Upper lobe of left lung (tissue), 4 donors: ENCODE data around the gene C20orf173.

Experiments used
- POLR2A ChIP-seq, 4 donors: fragments of 450-650 bp; IDR thresholded peaks; one replicate each; pipeline ENCODE4 v1.5.1; 2016 to 2017; ENCODE audit warnings: antibody characterized with exemption in 4 of 4, mild to moderate bottlenecking in 2 of 4
- TF ChIP-seq, protein P1 (sequence below), 6 experiments: fragments of 450-650 bp in 4 of 6; fragments of 200-600 bp in 2 of 6; sonication (generic) in 2 of 6; IDR thresholded peaks; one replicate each; pipeline ENCODE4 v1.5.1; 2016 to 2019; ENCODE audit warnings: antibody characterized with exemption in 6 of 6

DNA sequence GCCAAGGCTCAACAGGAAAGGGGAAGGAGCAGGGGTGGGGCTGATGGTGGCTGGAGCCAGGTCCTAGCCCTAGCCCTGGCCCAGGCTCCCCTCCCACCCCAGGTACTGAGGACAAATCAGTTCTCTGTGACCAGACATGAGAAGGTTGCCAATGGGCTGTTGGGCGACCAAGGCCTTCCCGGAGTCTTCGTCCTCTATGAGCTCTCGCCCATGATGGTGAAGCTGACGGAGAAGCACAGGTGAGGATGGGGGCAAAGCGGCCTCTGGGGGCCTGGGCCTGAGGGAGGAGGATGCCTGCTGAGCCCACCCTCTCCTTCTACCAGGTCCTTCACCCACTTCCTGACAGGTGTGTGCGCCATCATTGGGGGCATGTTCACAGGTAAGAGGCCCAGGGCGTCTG, 27.4 kb upstream of the C20orf173 start:
- TF ChIP-seq, protein P1, sequence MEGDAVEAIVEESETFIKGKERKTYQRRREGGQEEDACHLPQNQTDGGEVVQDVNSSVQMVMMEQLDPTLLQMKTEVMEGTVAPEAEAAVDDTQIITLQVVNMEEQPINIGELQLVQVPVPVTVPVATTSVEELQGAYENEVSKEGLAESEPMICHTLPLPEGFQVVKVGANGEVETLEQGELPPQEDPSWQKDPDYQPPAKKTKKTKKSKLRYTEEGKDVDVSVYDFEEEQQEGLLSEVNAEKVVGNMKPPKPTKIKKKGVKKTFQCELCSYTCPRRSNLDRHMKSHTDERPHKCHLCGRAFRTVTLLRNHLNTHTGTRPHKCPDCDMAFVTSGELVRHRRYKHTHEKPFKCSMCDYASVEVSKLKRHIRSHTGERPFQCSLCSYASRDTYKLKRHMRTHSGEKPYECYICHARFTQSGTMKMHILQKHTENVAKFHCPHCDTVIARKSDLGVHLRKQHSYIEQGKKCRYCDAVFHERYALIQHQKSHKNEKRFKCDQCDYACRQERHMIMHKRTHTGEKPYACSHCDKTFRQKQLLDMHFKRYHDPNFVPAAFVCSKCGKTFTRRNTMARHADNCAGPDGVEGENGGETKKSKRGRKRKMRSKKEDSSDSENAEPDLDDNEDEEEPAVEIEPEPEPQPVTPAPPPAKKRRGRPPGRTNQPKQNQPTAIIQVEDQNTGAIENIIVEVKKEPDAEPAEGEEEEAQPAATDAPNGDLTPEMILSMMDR (IDR thresholded peaks at IDR 0.05) = no peak
- TF ChIP-seq POLR2A (IDR thresholded peaks at IDR 0.05) = no peak
